ENCODE data around the gene CFAP221.

- TF ChIP-seq CTCF (IDR thresholded peaks at IDR 0.05; ENCODE audit: insufficient read depth, low read length, poor library complexity, severe bottlenecking) (peak; percentile 90), EZH2phosphoT487 (conservative IDR thresholded peaks at IDR 0.05; ENCODE audit: low read length) (no peak)
Measured at GRCh38 chr2:119659601-119660342, 115.5 kb downstream of the CFAP221 start.

Data from SU-DHL-6 (cell line).